Brain microvascular endothelial cell (primary cell): ENCODE measurements around the gene ZNF219.

Source experiments
- DNase-seq: peaks from one replicate; pipeline ENCODE4 v3.0.0-alpha.2; 2020
- H3K27ac ChIP-seq: fragments of 250-450 bp; sonication (Bioruptor Pico); 2 replicates; pipeline ENCODE4 v1.5.1; 2020; ENCODE audit warnings: mild to moderate bottlenecking, moderate library complexity
- H3K27me3 ChIP-seq: fragments of 250-450 bp; sonication (Bioruptor Pico); replicated peaks from 2 replicates; pipeline ENCODE4 v1.5.1; 2020; ENCODE audit warnings: mild to moderate bottlenecking
- H3K36me3 ChIP-seq: fragments of 250-450 bp; sonication (Bioruptor Pico); replicated peaks from 2 replicates; pipeline ENCODE4 v1.5.1; 2020; ENCODE audit warnings: mild to moderate bottlenecking
- H3K4me3 ChIP-seq: 2 replicates; pipeline ENCODE4 v1.5.1; 2011; ENCODE audit warnings: low read depth, mild to moderate bottlenecking, control low read depth, low read length, moderate library complexity
- CTCF ChIP-seq: IDR thresholded peaks from 2 replicates; pipeline ENCODE4 v1.5.1; 2011; ENCODE audit warnings: low read depth, mild to moderate bottlenecking, moderate library complexity, low read length, control low read depth, inconsistent platforms; ENCODE audit errors: missing control alignments
- in situ Hi-C: cut with HindIII; loops from 2 replicates; pipeline ENCODE4 v1.10.0; 2017; ENCODE audit warnings: low sequenced_read_pairs, low pct_ligation_motif_present

ZNF219 gene

DNA sequence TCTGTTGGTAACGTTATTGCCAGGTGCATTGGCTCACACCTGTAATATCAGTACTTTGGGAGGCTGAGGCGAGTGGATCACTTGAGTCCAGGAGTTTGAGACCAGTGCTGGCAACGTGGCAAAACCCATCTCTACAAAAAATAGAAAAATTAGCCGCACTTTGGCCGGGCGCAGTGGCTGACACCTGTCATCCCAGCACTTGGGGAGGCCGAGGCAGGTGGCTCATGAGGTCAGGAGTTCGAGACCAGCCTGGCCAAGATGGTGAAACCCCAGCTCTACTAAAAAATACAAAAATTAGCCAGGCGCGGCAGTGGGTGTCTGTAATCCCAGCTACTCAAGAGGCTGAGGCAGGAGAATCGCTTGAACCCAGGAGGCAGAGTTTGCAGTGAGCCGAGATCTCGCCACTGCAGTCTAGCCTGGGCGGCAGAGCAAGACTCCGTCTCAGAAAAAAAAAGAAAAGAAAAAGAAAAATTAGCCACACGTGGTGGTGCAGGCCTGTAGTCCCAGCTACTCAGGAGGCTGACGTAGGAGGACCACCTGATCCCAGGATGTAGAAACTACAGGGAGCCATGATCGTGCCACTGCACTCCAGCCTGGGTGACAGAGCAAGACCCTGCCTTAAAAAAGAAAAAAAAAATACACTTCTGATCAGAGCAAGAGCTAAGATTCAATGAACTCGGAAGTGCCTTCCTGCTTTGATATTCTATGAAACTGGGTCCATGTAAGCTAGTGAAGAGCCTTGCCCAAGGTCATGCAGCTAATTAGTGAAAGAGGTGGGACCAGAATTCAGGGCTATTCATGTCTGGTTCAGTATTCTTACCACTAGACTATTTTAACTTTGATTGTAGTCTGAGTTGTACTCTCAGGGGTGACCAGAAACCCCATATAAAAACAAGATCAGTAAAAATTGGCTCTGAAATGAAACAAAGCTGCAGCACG, 45.0 kb downstream of the ZNF219 start:
- Histone ChIP-seq H3K36me3 (no peaks in the 10 kb centered on the region), H3K27ac (no peak overlapping the region), H3K27me3 (no peaks in the 10 kb centered on the region), H3K4me3 (no peak overlapping the region)
- DNase-seq = no peak
- TF ChIP-seq CTCF = no peak
- in situ Hi-C loops = no loop called here

DNA sequence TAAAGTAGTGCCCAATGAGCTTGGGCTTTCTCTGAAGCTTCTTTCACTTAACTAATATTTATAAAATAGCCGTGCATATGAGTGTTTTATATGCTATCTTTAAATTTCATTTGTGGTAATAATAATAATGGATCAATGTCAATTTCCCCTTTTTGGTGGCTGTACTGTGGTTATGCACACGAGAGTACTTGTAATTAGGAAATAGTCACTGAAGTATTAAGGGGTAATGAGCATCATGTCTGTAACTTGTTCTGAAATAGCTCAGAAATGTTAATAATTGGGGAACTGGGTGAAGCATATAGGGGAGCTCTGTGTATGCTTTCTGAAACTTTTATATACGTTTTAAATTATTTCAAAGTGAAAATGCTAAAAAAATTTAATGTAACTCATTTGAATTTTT, 47.9 kb downstream of the ZNF219 start:
- no peak for DNase-seq
- in situ Hi-C loops = no loop called here
- no peak for TF ChIP-seq CTCF
- Histone ChIP-seq H3K27me3 (no peaks in the 10 kb centered on the region), H3K27ac (no peak overlapping the region), H3K36me3 (no peaks in the 10 kb centered on the region), H3K4me3 (no peak overlapping the region)

- in situ Hi-C loops = no loop called here
- Histone ChIP-seq H3K4me3 (no peak overlapping the region), H3K36me3 (no peaks in the 10 kb centered on the region), H3K27me3 (no peaks in the 10 kb centered on the region), H3K27ac (no peak overlapping the region)
- DNase-seq = peak; percentile 44
- TF ChIP-seq CTCF = no peak
Measured at GRCh38 chr14:21049271-21049673, 49.2 kb downstream of the ZNF219 start.

- no peaks in the 10 kb centered on the region for H3K27me3 ChIP-seq
- no peak overlapping the region for H3K27ac ChIP-seq
- H3K36me3 ChIP-seq = no peaks in the 10 kb centered on the region
- in situ Hi-C loops = no loop called here
- no peak for DNase-seq
- no peak for TF ChIP-seq CTCF
- no peak overlapping the region for H3K4me3 ChIP-seq
Measured at GRCh38 chr14:21048638-21049037, 49.8 kb downstream of the ZNF219 start.

- Histone ChIP-seq H3K27me3 (no peaks in the 10 kb centered on the region), H3K4me3 (no peak overlapping the region), H3K27ac (no peak overlapping the region), H3K36me3 (no peaks in the 10 kb centered on the region)
- in situ Hi-C loops = no loop called here
- no peak for TF ChIP-seq CTCF
- DNase-seq = no peak
Measured at GRCh38 chr14:21047378-21047781, 51.1 kb downstream of the ZNF219 start.
